Smooth muscle cell (in vitro differentiated cells): ENCODE results near the gene CAMK4. TPM values are rescaled to one million over a fixed set of nuclear protein-coding genes. Genes with fewer than 3 reads are reported as not detected.

Source experiments
- DNase-seq: peaks from one replicate; lab custom pipeline; 2025; ENCODE audit not compliant: unreplicated experiment; lab: John Stamatoyannopoulos, UW
- H2AFZ ChIP-seq: fragments of 200-600 bp; sonication (generic); 2 replicates; pipeline ENCODE4 v1.6.0; 2016; ENCODE audit warnings: antibody characterized with exemption, low read depth, mild to moderate bottlenecking
- H3F3A ChIP-seq: fragments of 200-600 bp; sonication (generic); 2 replicates; pipeline ENCODE4 v1.6.0; 2017; ENCODE audit warnings: antibody characterized with exemption, low read depth
- H3K27ac ChIP-seq: fragments of 200-600 bp; sonication (generic); 2 replicates; pipeline ENCODE4 v1.5.1; 2016; ENCODE audit warnings: low read depth, mild to moderate bottlenecking
- H3K27me3 ChIP-seq: fragments of 200-600 bp; sonication (generic); 2 replicates; pipeline ENCODE4 v1.6.1; 2016; ENCODE audit warnings: low read depth, mild to moderate bottlenecking
- H3K36me3 ChIP-seq: fragments of 200-600 bp; sonication (generic); 2 replicates; pipeline ENCODE4 v1.5.1; 2016; ENCODE audit warnings: low read depth
- H3K4me1 ChIP-seq: fragments of 200-600 bp; sonication (generic); 2 replicates; pipeline ENCODE4 v1.5.1; 2016; ENCODE audit warnings: low read depth
- H3K4me2 ChIP-seq: fragments of 200-600 bp; sonication (generic); 2 replicates; pipeline ENCODE4 v1.6.0; 2016; ENCODE audit warnings: mild to moderate bottlenecking
- H3K4me3 ChIP-seq: fragments of 200-600 bp; sonication (generic); 2 replicates; pipeline ENCODE4 v1.5.1; 2016; ENCODE audit warnings: mild to moderate bottlenecking
- H3K79me2 ChIP-seq: fragments of 200-600 bp; sonication (generic); 2 replicates; pipeline ENCODE4 v1.6.0; 2016; ENCODE audit warnings: low read depth, mild to moderate bottlenecking
- H3K9ac ChIP-seq: fragments of 200-600 bp; sonication (generic); 2 replicates; pipeline ENCODE4 v1.6.0; 2016; ENCODE audit warnings: low read depth
- H3K9me3 ChIP-seq: fragments of 200-600 bp; sonication (generic); replicated peaks from 2 replicates; pipeline ENCODE4 v1.5.1; 2016; ENCODE audit warnings: low read depth
- H4K20me1 ChIP-seq: fragments of 200-600 bp; sonication (generic); 2 replicates; pipeline ENCODE4 v1.6.0; 2016; ENCODE audit warnings: low read depth
- CTCF ChIP-seq: fragments of 200-600 bp; sonication (generic); IDR thresholded peaks from 2 replicates; pipeline ENCODE4 v1.5.1; 2017; ENCODE audit warnings: borderline replicate concordance, mild to moderate bottlenecking, antibody characterized with exemption; ENCODE audit not compliant: insufficient read depth, poor library complexity, severe bottlenecking
- WGBS: methylation state at CpG from one replicate; pipeline ENCODE4 v1.1.7; 2016; ENCODE audit warnings: low lambda C conversion rate; 5-methylcytosine and 5-hydroxymethylcytosine counted together
- polyA plus RNA-seq: library from polyadenylated mRNA; unstranded; fragments of >200 nt; fragmentation: Nextera tagmentation; extraction: Ambion mirVana; gene quantifications from 2 replicates; pipeline ENCODE4 v1.2.1, GENCODE V29; 2016
- total RNA-seq: library from RNA; depleted of rRNA; stranded (reverse); fragments of >200 nt; gene quantifications from 2 replicates; pipeline ENCODE4 v1.2.3, GENCODE V29; 2014

The CAMK4 gene
- total and polyA plus RNA-seq, 2 experiments from 2014 or later = 1.1 to 3.6 TPM

GRCh38 chr5:111385970-111386831 lies 162.0 kb downstream of the CAMK4 start:
- H3K4me2 ChIP-seq = no peak overlapping the region
- H3K9me3 ChIP-seq = no peaks in the 10 kb centered on the region
- no peaks in the 10 kb centered on the region for H3K4me1 ChIP-seq
- no peaks in the 10 kb centered on the region for H3F3A ChIP-seq
- no peak overlapping the region for H2AFZ ChIP-seq
- TF ChIP-seq CTCF = no peak
- no peak overlapping the region for H3K9ac ChIP-seq
- H4K20me1 ChIP-seq = no peaks in the 10 kb centered on the region
- no peaks in the 10 kb centered on the region for H3K27me3 ChIP-seq
- H3K36me3 ChIP-seq = no peaks in the 10 kb centered on the region
- DNase-seq = no peak
- H3K79me2 ChIP-seq = no peaks in the 10 kb centered on the region
- H3K27ac ChIP-seq = no peak overlapping the region
- 66% methylated on average over 7 of the region's 7 CpGs for WGBS
- no peak overlapping the region for H3K4me3 ChIP-seq

- DNase-seq = no peak
- no peaks in the 10 kb centered on the region for H4K20me1 ChIP-seq
- no peak overlapping the region for H2AFZ ChIP-seq
- no peak overlapping the region for H3K27ac ChIP-seq
- no peaks in the 10 kb centered on the region for H3K4me1 ChIP-seq
- H3F3A ChIP-seq = no peaks in the 10 kb centered on the region
- H3K4me3 ChIP-seq = no peak overlapping the region
- no peak overlapping the region for H3K4me2 ChIP-seq
- H3K9me3 ChIP-seq = no peaks in the 10 kb centered on the region
- no peaks in the 10 kb centered on the region for H3K27me3 ChIP-seq
- no peak for TF ChIP-seq CTCF
- 90% methylated on average over 1 of the region's 1 CpG for WGBS
- H3K79me2 ChIP-seq = no peaks in the 10 kb centered on the region
- no peak overlapping the region for H3K9ac ChIP-seq
- no peaks in the 10 kb centered on the region for H3K36me3 ChIP-seq
Observed at GRCh38 chr5:111386832-111387162, 162.6 kb downstream of the CAMK4 start.

GRCh38 chr5:111387361-111387760 lies 163.2 kb downstream of the CAMK4 start:
- no peak overlapping the region for H3K4me3 ChIP-seq
- DNase-seq = no peak

More at GRCh38 chr5:111387361-111387760, 163.2 kb downstream of the CAMK4 start:
- Histone ChIP-seq H3K4me2 (no peak overlapping the region), H4K20me1 (no peaks in the 10 kb centered on the region), H3K27me3 (no peaks in the 10 kb centered on the region), H3F3A (no peaks in the 10 kb centered on the region), H3K4me1 (no peaks in the 10 kb centered on the region), H2AFZ (no peak overlapping the region), H3K36me3 (no peaks in the 10 kb centered on the region), H3K9ac (no peak overlapping the region), H3K27ac (no peak overlapping the region), H3K79me2 (no peaks in the 10 kb centered on the region), H3K9me3 (no peaks in the 10 kb centered on the region)
- no peak for TF ChIP-seq CTCF
- WGBS = 0% methylated on average over 1 of the region's 1 CpG
